ENCODE data around the gene CAND1.

DNA sequence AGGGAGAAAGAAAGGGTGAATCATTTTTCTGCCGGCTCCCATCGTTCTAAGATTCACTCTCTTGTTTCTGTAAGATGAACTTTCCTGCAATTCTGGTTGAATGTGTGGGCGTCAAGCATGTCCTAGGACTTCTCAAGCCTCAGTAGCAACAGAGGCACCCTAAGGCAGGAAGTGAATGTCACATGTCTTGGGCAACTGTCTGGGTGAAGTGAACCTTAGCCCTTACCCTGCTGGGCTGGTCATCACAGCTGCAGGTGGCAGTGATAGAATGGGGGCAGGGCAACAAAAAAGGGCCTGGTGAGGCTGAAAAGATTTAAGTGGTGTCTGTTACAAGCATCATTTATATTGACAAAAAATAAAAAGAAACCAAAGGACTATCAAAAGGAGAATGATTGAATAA, 45.9 kb upstream of the CAND1 start:
- TF ChIP-seq, protein P1, sequence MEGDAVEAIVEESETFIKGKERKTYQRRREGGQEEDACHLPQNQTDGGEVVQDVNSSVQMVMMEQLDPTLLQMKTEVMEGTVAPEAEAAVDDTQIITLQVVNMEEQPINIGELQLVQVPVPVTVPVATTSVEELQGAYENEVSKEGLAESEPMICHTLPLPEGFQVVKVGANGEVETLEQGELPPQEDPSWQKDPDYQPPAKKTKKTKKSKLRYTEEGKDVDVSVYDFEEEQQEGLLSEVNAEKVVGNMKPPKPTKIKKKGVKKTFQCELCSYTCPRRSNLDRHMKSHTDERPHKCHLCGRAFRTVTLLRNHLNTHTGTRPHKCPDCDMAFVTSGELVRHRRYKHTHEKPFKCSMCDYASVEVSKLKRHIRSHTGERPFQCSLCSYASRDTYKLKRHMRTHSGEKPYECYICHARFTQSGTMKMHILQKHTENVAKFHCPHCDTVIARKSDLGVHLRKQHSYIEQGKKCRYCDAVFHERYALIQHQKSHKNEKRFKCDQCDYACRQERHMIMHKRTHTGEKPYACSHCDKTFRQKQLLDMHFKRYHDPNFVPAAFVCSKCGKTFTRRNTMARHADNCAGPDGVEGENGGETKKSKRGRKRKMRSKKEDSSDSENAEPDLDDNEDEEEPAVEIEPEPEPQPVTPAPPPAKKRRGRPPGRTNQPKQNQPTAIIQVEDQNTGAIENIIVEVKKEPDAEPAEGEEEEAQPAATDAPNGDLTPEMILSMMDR (IDR thresholded peaks at IDR 0.05) = no peak
- TF ChIP-seq POLR2A (IDR thresholded peaks at IDR 0.05) = no peak

Data from Peyer's patch (tissue), 4 donors.